ENCODE results near the gene EIF4G2. TPM values are rescaled to one million over a fixed set of nuclear protein-coding genes. Genes with fewer than 3 reads are reported as not detected.

EIF4G2 gene
- total and polyA plus RNA-seq, 10 of the 15 experiments (the other 5 are each of a cell fraction or from before 2014, with no cell fraction given) = 210 to 1,104 (median 713) TPM

GRCh38 chr11:10779086-10779485 lies 29.6 kb downstream of the EIF4G2 start:
- H3K27ac ChIP-seq (ENCODE audit: control insufficient read depth, insufficient read depth) = no peak overlapping the region
- H3K27me3 ChIP-seq (replicated peaks in 1 of 2; ENCODE audit: control insufficient read depth in 2 of 2, insufficient read depth in 2 of 2, low read length in 1 of 2) = no peaks in the 10 kb centered on the region
- H3K4me2 ChIP-seq (ENCODE audit: control insufficient read depth, insufficient read depth) = no peak overlapping the region
- TF ChIP-seq PBX3 (IDR thresholded peaks at IDR 0.05; ENCODE audit: insufficient replicate concordance, low read depth, low read length) = no peak
- no peak for TF ChIP-seq EGR1 (IDR thresholded peaks at IDR 0.05; ENCODE audit: borderline replicate concordance in 1 of 2, low read depth in 2 of 2, low read length in 2 of 2)
- no peak for TF ChIP-seq ASH2L (IDR thresholded peaks at IDR 0.05; ENCODE audit: borderline replicate concordance, low read depth)
- TF ChIP-seq HCFC1 (IDR thresholded peaks at IDR 0.05; ENCODE audit: low read length) = no peak
- TF ChIP-seq ZNF274 (IDR thresholded peaks at IDR 0.05; ENCODE audit: insufficient read depth, insufficient read length) = no peak
- no peak for TF ChIP-seq MLLT1 (IDR thresholded peaks at IDR 0.05)
- TF ChIP-seq GATAD2B (conservative IDR thresholded peaks at IDR 0.05; ENCODE audit: low read depth) = no peak
- no peak for TF ChIP-seq CHD2 (IDR thresholded peaks at IDR 0.05; ENCODE audit: borderline replicate concordance, low read depth, low read length)
- no peak for TF ChIP-seq CBFB (IDR thresholded peaks at IDR 0.05; ENCODE audit: low read depth)
- no peak for TF ChIP-seq PML (IDR thresholded peaks at IDR 0.05; ENCODE audit: low read length)
- TF ChIP-seq ZBED1 (IDR thresholded peaks at IDR 0.05; ENCODE audit: borderline replicate concordance) = no peak
- TF ChIP-seq BCL11A (IDR thresholded peaks at IDR 0.05; ENCODE audit: low read depth, low read length) = no peak
- TF ChIP-seq ELK1 (IDR thresholded peaks at IDR 0.05; ENCODE audit: low read depth, low read length) = no peak
- TF ChIP-seq HDAC6 (IDR thresholded peaks at IDR 0.05; ENCODE audit: unreplicated experiment) = no peak
- no peak for TF ChIP-seq NRF1 (conservative IDR thresholded peaks at IDR 0.05; ENCODE audit: low read depth, low read length)
- no peak for TF ChIP-seq SPI1 (IDR thresholded peaks at IDR 0.05; ENCODE audit: borderline replicate concordance, insufficient read depth, low read depth, low read length)
- no peak for TF ChIP-seq EED (IDR thresholded peaks at IDR 0.05; ENCODE audit: low read depth)
- no peak for TF ChIP-seq ZNF687 (IDR thresholded peaks at IDR 0.05)
- no peak for TF ChIP-seq MYB (IDR thresholded peaks at IDR 0.05; ENCODE audit: borderline replicate concordance, low read depth, low read length)
- H3K4me3 ChIP-seq = no peak overlapping the region
- ChIA-PET RAD21 (ENCODE audit: unreplicated experiment) (no interaction called here), POLR2A (no interaction called here), CTCF (no interaction called here), SMC1A (ENCODE audit: uncharacterized antibody, unreplicated experiment) (interaction anchor here (1.2 kb wide), 1 partner anchor 16 kb away, joined by 4 read pairs; no protein-coding TSS in a partner anchor)
- H3K4me1 ChIP-seq (ENCODE audit: control insufficient read depth, insufficient read depth, low read length) = no peaks in the 10 kb centered on the region
- FAIRE-seq = no peak
- 0 out of 2 replicates have a peak, but pooled peaks cover 2% of the 10 kb centered on the region for H4K20me1 ChIP-seq (ENCODE audit: control insufficient read depth, insufficient read depth)
- intact Hi-C loops (cut with micrococcal nuclease; ENCODE audit: unreplicated experiment) = no loop called here
- no peak overlapping the region for H2AFZ ChIP-seq (ENCODE audit: control insufficient read depth, low read depth, low read length)
- 0% methylated on average over 1 of the region's 1 CpG for WGBS (ENCODE audit: insufficient coverage, insufficient replicate concordance, low lambda C conversion rate, missing lambda C conversion rate)
- in situ Hi-C loops (cut with MboI) = no loop called here
- no TSS peak for BruUV-seq (replicated peaks)
- no peak for DNase-seq (ENCODE audit: low read depth, low spot score)
- H3K79me2 ChIP-seq (ENCODE audit: control insufficient read depth, insufficient read depth, low read length) = no peaks in the 10 kb centered on the region
- H3K9me3 ChIP-seq (replicated peaks; ENCODE audit: control insufficient read depth, insufficient read depth, low read length) = no peaks in the 10 kb centered on the region
- H3K36me3 ChIP-seq (ENCODE audit: control insufficient read depth in 2 of 2, insufficient read depth in 2 of 2, low read length in 1 of 2) = peaks cover 8 to 19% of the 10 kb centered on the region in 2 experiments
- no peak for ATAC-seq
- H3K9ac ChIP-seq (ENCODE audit: control insufficient read depth, insufficient read depth, low read length) = no peak overlapping the region

Measured in GM12878 (cell line).